ENCODE results near the gene CMIP. TPM values are rescaled to one million over a fixed set of nuclear protein-coding genes. Genes with fewer than 3 reads are reported as not detected.

The CMIP gene
- total RNA-seq, 1 experiment from 2014 or later, result 12.7 TPM

- no peaks in the 10 kb centered on the region for H3K79me2 ChIP-seq (ENCODE audit: low read length)
These were observed 142.5 kb downstream of the CMIP start for GRCh38 chr16:81586977-81587625.

GRCh38 chr16:81587626-81588160 lies 143.1 kb downstream of the CMIP start:
- Histone ChIP-seq H3K79me2 (ENCODE audit: low read length) (no peaks in the 10 kb centered on the region), H3K27ac (ENCODE audit: low read length) (no peak overlapping the region), H4K20me1 (ENCODE audit: insufficient read depth, low read depth, low read length) (peaks cover 22% of the 10 kb centered on the region; the same call in 1 of the 2 replicates), H3K9me2 (replicated peaks; ENCODE audit: insufficient read depth, low read length) (no peaks in the 10 kb centered on the region), H3K4me3 (ENCODE audit: low read length) (no peak overlapping the region), H3K9ac (ENCODE audit: low read length) (no peak overlapping the region), H3K9me3 (ENCODE audit: low read length) (no peaks in the 10 kb centered on the region), H3K4me2 (ENCODE audit: low read depth, low read length, poor library complexity, severe bottlenecking) (no peak overlapping the region), H3K36me3 (ENCODE audit: insufficient read depth, low read length) (no peaks in the 10 kb centered on the region), H2AFZ (ENCODE audit: low read length) (no peak overlapping the region), H3K27me3 (ENCODE audit: low read length) (no peaks in the 10 kb centered on the region), H3K4me1 (ENCODE audit: low read length) (no peaks in the 10 kb centered on the region)
- no peak for DNase-seq

More at GRCh38 chr16:81586977-81587625, 142.5 kb downstream of the CMIP start:
- Histone ChIP-seq H3K9ac (ENCODE audit: low read length) (no peak overlapping the region), H3K9me3 (ENCODE audit: low read length) (no peaks in the 10 kb centered on the region), H2AFZ (ENCODE audit: low read length) (no peak overlapping the region), H3K27ac (ENCODE audit: low read length) (no peak overlapping the region), H3K9me2 (replicated peaks; ENCODE audit: insufficient read depth, low read length) (no peaks in the 10 kb centered on the region), H4K20me1 (ENCODE audit: insufficient read depth, low read depth, low read length) (peaks cover 19% of the 10 kb centered on the region; the same call in 1 of the 2 replicates), H3K36me3 (ENCODE audit: insufficient read depth, low read length) (no peaks in the 10 kb centered on the region), H3K27me3 (ENCODE audit: low read length) (no peaks in the 10 kb centered on the region), H3K4me1 (ENCODE audit: low read length) (no peaks in the 10 kb centered on the region), H3K4me3 (ENCODE audit: low read length) (no peak overlapping the region), H3K4me2 (ENCODE audit: low read depth, low read length, poor library complexity, severe bottlenecking) (no peak overlapping the region)
- no peak for DNase-seq

- H3K9ac ChIP-seq (ENCODE audit: low read length), result no peak overlapping the region
- H3K79me2 ChIP-seq (ENCODE audit: low read length), result no peaks in the 10 kb centered on the region
- no peak overlapping the region for H3K4me2 ChIP-seq (ENCODE audit: low read depth, low read length, poor library complexity, severe bottlenecking)
- H3K9me3 ChIP-seq (ENCODE audit: low read length), result no peaks in the 10 kb centered on the region
- no peaks in the 10 kb centered on the region for H3K36me3 ChIP-seq (ENCODE audit: insufficient read depth, low read length)
- no peaks in the 10 kb centered on the region for H3K27me3 ChIP-seq (ENCODE audit: low read length)
- H3K9me2 ChIP-seq (replicated peaks; ENCODE audit: insufficient read depth, low read length), result no peaks in the 10 kb centered on the region
- peaks cover 27% of the 10 kb centered on the region; the same call in 1 of the 2 replicates for H4K20me1 ChIP-seq (ENCODE audit: insufficient read depth, low read depth, low read length)
- no peak overlapping the region for H3K27ac ChIP-seq (ENCODE audit: low read length)
- no peak for DNase-seq
- no peak overlapping the region for H3K4me3 ChIP-seq (ENCODE audit: low read length)
- no peaks in the 10 kb centered on the region for H3K4me1 ChIP-seq (ENCODE audit: low read length)
- H2AFZ ChIP-seq (ENCODE audit: low read length), result no peak overlapping the region
These were observed 143.9 kb downstream of the CMIP start for GRCh38 chr16:81588326-81589081.

- peaks cover 21% of the 10 kb centered on the region; the same call in 1 of the 2 replicates for H4K20me1 ChIP-seq (ENCODE audit: insufficient read depth, low read depth, low read length)
- H3K4me3 ChIP-seq (ENCODE audit: low read length), result no peak overlapping the region
- no peaks in the 10 kb centered on the region for H3K79me2 ChIP-seq (ENCODE audit: low read length)
These were observed 145.5 kb downstream of the CMIP start for GRCh38 chr16:81589975-81590650.

GRCh38 chr16:81590714-81591544 lies 146.3 kb downstream of the CMIP start:
- Histone ChIP-seq H3K9ac (ENCODE audit: low read length) (no peak overlapping the region), H3K4me3 (ENCODE audit: low read length) (no peak overlapping the region), H3K9me2 (replicated peaks; ENCODE audit: insufficient read depth, low read length) (no peaks in the 10 kb centered on the region), H4K20me1 (ENCODE audit: insufficient read depth, low read depth, low read length) (peaks cover 21% of the 10 kb centered on the region; the same call in 1 of the 2 replicates), H3K79me2 (ENCODE audit: low read length) (no peaks in the 10 kb centered on the region), H3K9me3 (ENCODE audit: low read length) (no peaks in the 10 kb centered on the region), H2AFZ (ENCODE audit: low read length) (no peak overlapping the region), H3K27ac (ENCODE audit: low read length) (no peak overlapping the region), H3K4me1 (ENCODE audit: low read length) (no peaks in the 10 kb centered on the region), H3K27me3 (ENCODE audit: low read length) (no peaks in the 10 kb centered on the region), H3K4me2 (ENCODE audit: low read depth, low read length, poor library complexity, severe bottlenecking) (no peak overlapping the region), H3K36me3 (ENCODE audit: insufficient read depth, low read length) (no peaks in the 10 kb centered on the region)
- no peak for DNase-seq

More at GRCh38 chr16:81589975-81590650, 145.5 kb downstream of the CMIP start:
- DNase-seq, result no peak
- no peak overlapping the region for H3K27ac ChIP-seq (ENCODE audit: low read length)
- H3K4me1 ChIP-seq (ENCODE audit: low read length), result no peaks in the 10 kb centered on the region
- no peak overlapping the region for H3K4me2 ChIP-seq (ENCODE audit: low read depth, low read length, poor library complexity, severe bottlenecking)
- no peaks in the 10 kb centered on the region for H3K27me3 ChIP-seq (ENCODE audit: low read length)
- no peaks in the 10 kb centered on the region for H3K9me2 ChIP-seq (replicated peaks; ENCODE audit: insufficient read depth, low read length)
- H3K9ac ChIP-seq (ENCODE audit: low read length), result no peak overlapping the region
- H3K9me3 ChIP-seq (ENCODE audit: low read length), result no peaks in the 10 kb centered on the region
- H3K36me3 ChIP-seq (ENCODE audit: insufficient read depth, low read length), result no peaks in the 10 kb centered on the region
- H2AFZ ChIP-seq (ENCODE audit: low read length), result no peak overlapping the region

GRCh38 chr16:81591545-81591870 lies 146.9 kb downstream of the CMIP start:
- no peak for DNase-seq
- no peak overlapping the region for H3K27ac ChIP-seq (ENCODE audit: low read length)
- no peak overlapping the region for H3K4me3 ChIP-seq (ENCODE audit: low read length)
- H3K4me2 ChIP-seq (ENCODE audit: low read depth, low read length, poor library complexity, severe bottlenecking), result no peak overlapping the region
- no peaks in the 10 kb centered on the region for H3K27me3 ChIP-seq (ENCODE audit: low read length)
- no peaks in the 10 kb centered on the region for H3K4me1 ChIP-seq (ENCODE audit: low read length)
- H3K9me3 ChIP-seq (ENCODE audit: low read length), result no peaks in the 10 kb centered on the region
- no peaks in the 10 kb centered on the region for H3K79me2 ChIP-seq (ENCODE audit: low read length)
- H3K9me2 ChIP-seq (replicated peaks; ENCODE audit: insufficient read depth, low read length), result no peaks in the 10 kb centered on the region
- peaks cover 23% of the 10 kb centered on the region; the same call in 1 of the 2 replicates for H4K20me1 ChIP-seq (ENCODE audit: insufficient read depth, low read depth, low read length)
- H3K36me3 ChIP-seq (ENCODE audit: insufficient read depth, low read length), result no peaks in the 10 kb centered on the region
- H3K9ac ChIP-seq (ENCODE audit: low read length), result no peak overlapping the region
- H2AFZ ChIP-seq (ENCODE audit: low read length), result no peak overlapping the region

GRCh38 chr16:81592353-81592866 lies 147.8 kb downstream of the CMIP start:
- Histone ChIP-seq H3K36me3 (ENCODE audit: insufficient read depth, low read length) (no peaks in the 10 kb centered on the region), H3K4me2 (ENCODE audit: low read depth, low read length, poor library complexity, severe bottlenecking) (no peak overlapping the region), H4K20me1 (ENCODE audit: insufficient read depth, low read depth, low read length) (peaks cover 24% of the 10 kb centered on the region; the same call in 1 of the 2 replicates), H3K4me1 (ENCODE audit: low read length) (no peaks in the 10 kb centered on the region), H3K79me2 (ENCODE audit: low read length) (no peaks in the 10 kb centered on the region), H3K9me3 (ENCODE audit: low read length) (no peaks in the 10 kb centered on the region), H2AFZ (ENCODE audit: low read length) (no peak overlapping the region), H3K27ac (ENCODE audit: low read length) (no peak overlapping the region), H3K9me2 (replicated peaks; ENCODE audit: insufficient read depth, low read length) (no peaks in the 10 kb centered on the region), H3K9ac (ENCODE audit: low read length) (no peak overlapping the region), H3K4me3 (ENCODE audit: low read length) (no peak overlapping the region), H3K27me3 (ENCODE audit: low read length) (no peaks in the 10 kb centered on the region)
- DNase-seq, result no peak
